GM23248 (cell line): ENCODE measurements around the gene NR4A3.

Experiments
- EZH2 ChIP-seq: fragments of 200-600 bp; sonication (generic); IDR thresholded peaks from 2 replicates; pipeline ENCODE4 v1.6.1; 2018; ENCODE audit warnings: antibody characterized with exemption, mild to moderate bottlenecking; ENCODE audit not compliant: insufficient read depth, poor library complexity, severe bottlenecking
- EZH2phosphoT487 ChIP-seq: fragments of 200-600 bp; sonication (generic); IDR thresholded peaks from 2 replicates; pipeline ENCODE4 v1.6.1; 2018; ENCODE audit warnings: antibody characterized with exemption, moderate library complexity, mild to moderate bottlenecking, low read depth; ENCODE audit not compliant: insufficient read depth

DNA sequence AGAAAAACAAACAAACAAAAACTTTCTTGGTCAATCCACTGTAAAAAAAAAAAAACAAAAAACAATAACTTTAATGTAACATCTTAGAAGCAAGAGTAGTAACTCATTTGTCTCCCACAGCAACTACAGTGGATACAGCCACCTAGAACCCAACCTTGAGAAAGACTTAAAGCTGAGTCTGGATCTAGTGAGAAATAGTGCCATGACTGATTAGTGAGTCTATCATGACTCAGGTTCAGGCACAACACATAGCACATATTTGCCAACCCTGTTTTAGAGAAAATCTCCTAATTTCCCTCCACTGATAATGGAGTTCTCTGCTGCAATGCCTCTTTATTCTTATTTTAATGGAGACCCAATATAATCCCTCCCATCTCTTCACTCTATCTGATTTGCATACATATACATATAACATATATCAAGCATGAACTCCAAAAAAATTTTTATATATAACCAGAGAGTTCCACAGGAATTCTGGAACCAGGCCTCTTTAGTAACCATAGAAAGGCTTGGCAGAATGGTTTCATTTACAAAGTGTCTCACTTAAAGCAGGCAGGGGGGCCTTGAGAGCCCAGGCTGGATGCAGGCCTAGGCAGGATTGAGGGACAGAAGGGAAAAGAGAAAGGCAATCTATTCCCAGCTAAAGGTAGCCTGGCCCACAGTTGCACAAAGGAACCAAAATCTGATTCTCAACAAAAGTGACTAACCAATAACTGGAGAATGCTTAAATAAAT is 11.9 kb upstream of the NR4A3 start:
- TF ChIP-seq EZH2phosphoT487, result no peak
- TF ChIP-seq EZH2, result no peak
